Measurements from ENCODE around the gene CETP. TPM values are rescaled to one million over a fixed set of nuclear protein-coding genes. Genes with fewer than 3 reads are reported as not detected.

Gene CETP
- total and polyA plus RNA-seq, 2 of the 13 experiments (the other 11 are each of a cell fraction or from before 2014, with no cell fraction given): 0.31 to 9.8 TPM

DNA sequence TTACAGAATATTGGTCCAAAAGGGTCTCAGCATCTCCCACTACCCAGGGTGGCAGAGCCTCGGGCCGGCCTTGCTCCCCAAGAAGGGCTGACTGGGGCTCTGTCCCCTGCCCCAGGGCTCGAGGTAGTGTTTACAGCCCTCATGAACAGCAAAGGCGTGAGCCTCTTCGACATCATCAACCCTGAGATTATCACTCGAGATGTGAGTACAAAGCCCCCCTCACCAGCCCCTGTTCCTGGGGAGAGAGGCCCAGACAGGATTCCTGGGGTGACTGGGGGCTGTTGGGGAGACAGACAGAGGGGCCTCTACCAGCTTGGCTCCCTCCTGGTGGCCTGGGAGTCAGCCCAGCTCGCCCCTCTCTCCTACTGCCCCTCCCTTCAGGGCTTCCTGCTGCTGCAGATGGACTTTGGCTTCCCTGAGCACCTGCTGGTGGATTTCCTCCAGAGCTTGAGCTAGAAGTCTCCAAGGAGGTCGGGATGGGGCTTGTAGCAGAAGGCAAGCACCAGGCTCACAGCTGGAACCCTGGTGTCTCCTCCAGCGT lies 21.5 kb downstream of the CETP start (continued):
- TF ChIP-seq BHLHE40 (IDR thresholded peaks at IDR 0.05; ENCODE audit: low read length) (no peak), SAP130 (CRISPR knock-in tag; IDR thresholded peaks at IDR 0.05; ENCODE audit: low read depth) (peak; percentile 30; the same call in 1 of the 2 replicates), RFXANK (CRISPR knock-in tag; IDR thresholded peaks at IDR 0.05) (no peak), SP5 (CRISPR knock-in tag; IDR thresholded peaks at IDR 0.05; ENCODE audit: borderline replicate concordance, low read depth) (0 out of 2 replicates have a peak, but pooled peaks have one; percentile 25), ARID3A (IDR thresholded peaks at IDR 0.05; ENCODE audit: low read depth, low read length) (no peak), IRX3 (CRISPR knock-in tag; IDR thresholded peaks at IDR 0.05; ENCODE audit: borderline replicate concordance, low read depth) (no peak), ERF (CRISPR knock-in tag; IDR thresholded peaks at IDR 0.05) (peak; percentile 67; the same call in 1 of the 2 replicates), MXD1 (CRISPR knock-in tag; IDR thresholded peaks at IDR 0.05) (no peak), ELF3 (CRISPR knock-in tag; IDR thresholded peaks at IDR 0.05) (peak; percentile 64), ZNF788 (CRISPR knock-in tag; IDR thresholded peaks at IDR 0.05; ENCODE audit: borderline replicate concordance) (no peak), XRCC5 (optimal IDR thresholded peaks at IDR 0.05; ENCODE audit: low read length) (no peak), TMF1 (CRISPR knock-in tag; IDR thresholded peaks at IDR 0.05; ENCODE audit: low read depth) (no peak), GATAD2A (CRISPR knock-in tag; IDR thresholded peaks at IDR 0.05) (peak; percentile 51; the same call in 1 of the 2 replicates), YEATS2 (CRISPR knock-in tag; IDR thresholded peaks at IDR 0.05; ENCODE audit: borderline replicate concordance) (peak; percentile 24; the same call in 1 of the 2 replicates), ZNF256 (CRISPR knock-in tag; conservative IDR thresholded peaks at IDR 0.05) (no peak), ATF4 (CRISPR knock-in tag; IDR thresholded peaks at IDR 0.05) (no peak), ISX (CRISPR knock-in tag; conservative IDR thresholded peaks at IDR 0.05) (no peak), ELF1 (CRISPR knock-in tag; IDR thresholded peaks at IDR 0.05) (0 out of 2 replicates have a peak, but pooled peaks have one; percentile 40), TFE3 (CRISPR knock-in tag; IDR thresholded peaks at IDR 0.05) (0 out of 2 replicates have a peak, but pooled peaks have one; percentile 21), ZFP36L1 (CRISPR knock-in tag; IDR thresholded peaks at IDR 0.05) (no peak), E2F5 (CRISPR knock-in tag; conservative IDR thresholded peaks at IDR 0.05) (no peak)
- TF ChIP-seq, protein P1, sequence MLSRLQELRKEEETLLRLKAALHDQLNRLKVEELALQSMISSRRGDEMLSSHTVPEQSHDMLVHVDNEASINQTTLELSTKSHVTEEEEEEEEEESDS (CRISPR knock-in tag; IDR thresholded peaks at IDR 0.05; ENCODE audit: borderline replicate concordance): no peak
